Hindlimb muscle (tissue), 1 donor: ENCODE measurements around the gene LYPD6B. TPM values are rescaled to one million over a fixed set of nuclear protein-coding genes. Genes with fewer than 3 reads are reported as not detected.

Source experiments
- DNase-seq: peaks from one replicate; pipeline ENCODE4 v3.0.0-alpha.2; 2013
- polyA plus RNA-seq: library from polyadenylated mRNA; unstranded; fragments of 120-200 nt; gene quantifications from one replicate; pipeline ENCODE4 v1.2.1, GENCODE V29; 2013; ENCODE audit not compliant: insufficient read length

Gene LYPD6B
- polyA plus RNA-seq, 1 donor, result 0.18 TPM

DNA sequence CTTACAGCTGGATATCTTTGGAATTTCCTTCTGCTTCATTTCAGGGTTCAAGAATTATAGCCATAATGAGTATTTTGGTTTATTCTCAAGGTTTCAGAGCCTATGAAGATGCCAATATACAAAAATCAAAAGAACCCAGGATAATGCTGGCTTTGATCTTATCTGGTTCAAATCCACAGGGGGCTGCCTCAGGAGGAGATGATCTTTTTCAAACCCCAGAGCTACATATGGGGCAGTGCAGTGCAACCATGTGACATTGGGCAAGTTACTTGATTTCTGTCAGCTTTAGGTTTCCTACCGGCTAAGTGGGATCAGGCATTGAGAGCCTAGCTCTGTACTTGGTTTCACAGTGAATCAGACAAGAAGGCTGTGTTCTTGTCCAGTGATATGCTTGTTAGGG lies 23.0 kb upstream of the LYPD6B start:
- DNase-seq, result no peak

DNA sequence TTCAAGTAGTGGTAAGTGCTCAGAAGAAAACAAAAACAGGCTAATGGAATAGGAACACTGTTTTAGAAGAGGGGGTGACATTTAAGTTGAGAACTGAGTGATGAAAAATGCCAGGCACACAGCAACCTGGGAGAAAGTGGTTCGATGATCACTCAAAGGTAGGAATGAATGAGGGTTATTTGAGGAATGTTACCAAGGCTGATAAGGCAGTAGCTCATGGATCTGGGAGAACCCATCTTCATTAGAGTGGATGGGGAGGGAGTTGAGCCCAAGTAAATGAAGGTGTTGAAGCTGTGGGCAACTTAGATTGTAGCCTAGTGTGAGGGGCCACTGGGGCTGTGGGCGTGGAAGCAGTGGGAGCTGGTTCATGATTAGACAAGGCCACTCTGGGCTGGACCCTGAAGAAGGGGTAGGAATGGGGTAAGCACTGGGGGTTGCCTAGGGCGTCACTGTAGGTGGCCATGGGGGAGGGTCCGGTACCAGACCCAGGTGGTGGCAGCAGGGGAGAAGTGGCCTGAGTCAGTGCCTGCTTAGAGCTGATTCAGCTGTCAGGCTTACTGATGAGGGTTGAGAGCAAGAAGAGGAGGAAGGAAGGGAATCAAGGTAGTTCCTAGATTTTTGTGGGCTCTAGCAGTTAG lies 22.5 kb upstream of the LYPD6B start:
- no peak for DNase-seq

DNA sequence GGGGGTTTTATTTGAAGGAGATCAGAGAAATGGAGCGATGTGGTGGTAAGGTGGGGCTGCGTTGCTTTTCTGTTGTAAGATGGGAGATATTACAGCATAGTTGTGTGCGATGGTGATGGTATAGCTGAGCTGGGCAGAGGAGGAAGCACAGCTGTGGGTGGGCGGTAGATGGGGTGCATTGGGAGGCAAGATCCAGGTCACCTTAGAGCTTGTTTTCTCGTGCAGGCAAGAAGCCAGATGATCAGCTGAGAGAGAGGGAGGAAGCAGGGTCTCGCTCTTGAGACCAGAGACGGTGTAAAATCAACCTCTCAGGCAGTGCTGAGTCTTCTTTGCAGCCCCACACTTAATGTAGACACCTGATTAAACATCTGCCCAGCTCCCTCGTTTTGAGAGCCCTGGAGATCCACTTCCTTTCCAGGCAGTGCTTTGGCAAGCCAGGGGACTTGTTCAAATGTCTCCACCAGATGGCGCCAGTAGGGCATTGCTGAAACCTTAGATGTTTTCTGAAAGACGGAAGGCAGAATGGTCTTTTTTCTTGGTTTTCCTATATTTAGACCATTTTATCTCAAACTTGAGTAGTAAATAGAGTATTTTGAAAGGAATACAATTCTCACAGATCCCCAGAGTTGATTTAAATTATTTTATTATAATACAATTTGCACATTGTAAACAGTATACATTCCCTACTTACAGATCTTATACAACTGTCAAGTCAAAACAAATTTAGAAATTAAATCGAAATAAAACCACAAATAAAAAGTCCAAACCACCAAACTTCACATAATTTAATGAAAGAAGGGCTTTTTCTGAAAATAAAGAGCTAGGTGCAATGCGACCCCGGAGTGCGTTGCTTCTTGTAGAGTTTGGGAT lies 21.1 kb upstream of the LYPD6B start:
- DNase-seq, result peak; percentile 82

DNA sequence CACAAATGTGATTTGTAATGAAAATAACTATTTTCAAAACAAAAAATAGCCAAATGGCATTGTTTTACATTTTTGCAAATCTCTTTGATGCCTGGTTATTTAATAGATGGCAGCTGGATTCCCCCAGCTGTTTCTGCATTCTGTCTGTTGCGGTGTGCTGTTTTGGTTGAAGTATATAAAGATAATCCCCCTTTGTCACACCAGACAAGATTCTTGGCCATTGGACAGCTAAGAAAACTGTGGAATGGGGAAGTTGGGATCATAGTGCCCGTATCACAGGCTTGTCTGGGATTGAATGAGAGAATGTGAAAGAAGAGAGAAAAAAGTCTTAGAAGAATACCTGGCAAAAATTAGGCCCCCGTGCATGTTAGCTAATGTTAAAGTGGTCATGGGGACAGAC lies 19.5 kb upstream of the LYPD6B start:
- DNase-seq, result no peak

DNA sequence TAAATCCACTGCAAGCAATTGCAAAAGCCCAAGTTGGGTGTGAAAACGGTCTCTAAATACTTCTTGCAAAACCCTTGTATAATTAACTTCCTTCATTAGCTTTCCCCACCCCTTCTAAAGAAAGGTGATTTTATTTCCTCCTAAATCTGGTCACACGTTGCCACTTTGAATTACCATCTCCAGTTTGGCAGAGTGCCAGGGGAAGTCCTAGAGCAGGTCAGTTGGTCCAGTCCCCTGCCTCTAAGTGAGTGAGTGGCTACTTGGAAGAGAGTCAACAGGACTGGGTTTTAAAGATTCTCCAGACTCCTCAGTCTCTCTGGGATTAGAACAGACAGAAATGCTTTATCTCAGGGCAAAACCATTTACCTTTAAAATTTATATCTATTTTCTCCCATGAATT lies 18.7 kb upstream of the LYPD6B start:
- no peak for DNase-seq

DNA sequence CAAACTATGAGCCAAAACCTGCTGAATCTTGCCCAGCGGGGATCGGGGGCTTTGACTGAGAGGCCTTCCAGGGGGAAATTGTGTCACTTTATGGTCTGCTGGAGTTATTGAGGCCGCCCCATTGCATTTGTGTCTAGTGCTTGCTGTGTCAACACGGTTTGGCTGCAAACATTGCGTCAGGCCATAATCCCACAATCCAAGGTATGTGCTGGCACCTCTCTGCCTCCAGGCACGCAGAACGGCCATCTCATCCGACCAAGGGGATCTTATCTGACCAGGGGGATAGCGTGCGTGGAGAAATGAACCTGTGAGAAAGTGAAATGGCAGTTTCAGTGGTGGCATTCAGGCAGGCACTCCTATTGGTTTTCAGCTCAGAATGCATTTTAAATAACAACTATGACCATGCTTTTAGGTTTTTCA lies 18.1 kb upstream of the LYPD6B start:
- DNase-seq, result no peak

DNA sequence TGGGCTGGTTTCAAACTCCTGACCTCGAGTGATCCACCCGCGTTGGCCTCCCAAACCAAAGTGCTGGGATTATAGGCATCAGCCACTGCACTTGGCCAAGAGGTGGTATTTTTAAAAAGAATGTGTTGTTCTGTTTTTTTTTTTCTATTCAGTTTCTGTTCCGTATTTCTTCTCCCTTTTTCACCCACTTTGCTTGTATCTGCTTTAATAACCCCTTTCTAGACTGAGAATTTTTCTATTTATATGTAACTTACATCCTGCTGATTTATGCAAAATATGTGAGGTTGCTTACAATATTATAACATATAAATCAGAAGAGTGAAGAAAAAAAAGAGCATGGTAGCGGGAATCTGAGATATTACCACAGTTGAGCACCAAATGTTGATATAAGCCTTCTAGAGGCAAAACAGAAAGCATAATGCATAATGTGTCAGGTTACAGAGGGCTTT lies 17.2 kb upstream of the LYPD6B start:
- DNase-seq, result no peak

DNA sequence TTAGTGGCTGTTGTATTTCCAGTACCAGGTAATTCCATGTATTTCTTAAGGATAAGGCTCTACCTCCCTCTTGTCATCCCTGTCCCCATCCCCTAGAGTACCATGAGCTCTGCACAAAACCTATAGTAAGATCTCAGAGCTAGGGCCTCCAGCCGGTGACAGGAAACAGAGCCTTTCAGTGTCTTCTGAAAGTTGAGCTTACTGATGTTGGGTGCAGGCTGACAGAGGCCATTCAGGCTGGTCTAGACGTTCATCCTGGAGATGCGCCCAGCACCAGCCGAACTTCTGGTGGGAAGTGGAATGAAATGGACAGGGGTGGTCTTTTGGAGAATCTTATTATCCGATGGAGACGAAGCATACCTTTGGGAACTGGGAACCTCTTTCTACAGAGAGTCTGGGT lies 16.7 kb upstream of the LYPD6B start:
- no peak for DNase-seq

DNA sequence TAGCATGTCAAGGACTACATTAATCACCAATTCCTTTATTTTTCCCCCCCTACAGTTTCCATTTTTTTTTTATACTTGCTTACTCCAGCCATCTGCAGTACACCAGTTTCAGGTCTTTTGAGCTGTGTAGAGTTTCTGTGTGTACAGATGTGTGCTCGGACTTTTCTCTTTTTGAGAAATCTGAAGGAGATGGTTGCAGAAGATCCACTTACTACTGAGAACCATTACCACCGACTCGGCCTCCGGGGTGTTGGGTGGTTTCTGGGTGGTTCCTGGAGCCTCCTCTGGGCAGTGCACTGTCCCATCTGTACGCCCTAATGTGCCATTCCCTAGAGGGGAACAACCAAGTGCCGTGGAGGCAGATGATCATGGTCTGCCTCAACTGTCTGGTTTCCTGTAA lies 15.4 kb upstream of the LYPD6B start:
- no peak for DNase-seq

DNA sequence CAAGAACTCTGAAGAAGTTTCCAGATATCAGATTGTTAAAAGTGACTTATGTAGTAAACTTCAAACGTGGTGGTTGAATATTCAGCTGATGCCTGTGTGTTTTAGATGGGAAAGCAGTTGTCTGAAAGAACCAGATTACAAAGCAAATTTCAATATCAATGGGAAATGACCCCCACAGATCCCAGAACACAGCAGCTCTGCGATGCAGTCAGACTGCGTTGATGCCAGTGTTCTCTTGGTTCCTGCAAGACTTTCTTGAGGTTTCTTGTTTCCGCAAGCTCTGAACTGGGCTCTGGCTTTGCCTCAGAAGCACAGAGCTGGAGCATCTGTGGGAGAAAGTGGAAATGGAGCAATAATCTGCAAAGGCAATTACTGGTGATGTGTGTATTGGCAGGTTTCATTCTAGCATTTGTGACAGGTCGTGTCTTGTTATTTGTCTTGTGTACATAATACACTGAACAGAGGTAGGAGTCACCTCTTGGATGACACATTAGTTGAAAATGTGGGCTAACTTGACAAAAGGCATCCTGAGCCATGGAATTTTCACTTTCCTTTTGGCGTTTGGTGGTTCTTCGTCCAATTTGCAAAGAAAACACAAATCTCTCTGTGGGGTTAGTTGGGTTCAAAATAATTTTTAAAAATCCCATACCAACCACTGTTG lies 10.8 kb upstream of the LYPD6B start:
- DNase-seq, result no peak

DNA sequence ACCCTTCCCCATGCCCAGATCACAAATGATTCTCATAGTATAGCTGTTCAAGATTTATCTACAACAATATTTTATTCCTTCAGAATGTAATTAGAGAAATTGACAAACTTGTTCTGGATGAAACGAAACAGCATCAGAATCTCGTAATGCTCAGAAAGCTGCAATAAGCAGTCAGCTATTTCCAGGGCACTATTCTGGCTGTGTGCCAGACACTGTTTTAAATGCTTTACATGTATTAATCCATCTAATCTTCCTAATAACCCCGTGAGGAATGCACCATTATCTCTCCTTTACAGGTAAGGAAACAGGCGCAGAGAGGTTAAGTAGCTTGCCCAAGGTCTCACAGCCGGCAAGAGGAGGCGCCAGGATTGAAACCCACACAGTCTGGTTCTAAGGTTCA lies 10.1 kb upstream of the LYPD6B start:
- no peak for DNase-seq

DNA sequence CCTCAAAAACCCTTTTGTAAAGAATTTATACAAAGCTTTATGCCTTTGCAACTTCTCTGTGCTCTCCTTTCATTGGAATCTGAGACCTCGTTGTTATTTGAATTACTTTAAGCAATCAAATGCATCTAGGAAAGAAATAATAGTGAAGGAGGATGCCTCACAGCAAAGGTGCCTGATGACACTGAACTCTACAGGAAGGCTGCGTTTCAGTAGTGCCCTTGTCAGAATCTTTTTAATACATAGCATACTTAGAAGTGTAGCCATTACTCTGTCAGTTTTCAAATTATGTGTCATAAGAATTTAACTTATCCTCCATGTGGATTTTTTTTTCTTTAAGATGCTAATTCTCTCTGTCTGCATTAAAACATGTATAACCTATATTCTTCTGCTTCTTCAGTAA lies 9.6 kb upstream of the LYPD6B start:
- DNase-seq, result no peak

DNA sequence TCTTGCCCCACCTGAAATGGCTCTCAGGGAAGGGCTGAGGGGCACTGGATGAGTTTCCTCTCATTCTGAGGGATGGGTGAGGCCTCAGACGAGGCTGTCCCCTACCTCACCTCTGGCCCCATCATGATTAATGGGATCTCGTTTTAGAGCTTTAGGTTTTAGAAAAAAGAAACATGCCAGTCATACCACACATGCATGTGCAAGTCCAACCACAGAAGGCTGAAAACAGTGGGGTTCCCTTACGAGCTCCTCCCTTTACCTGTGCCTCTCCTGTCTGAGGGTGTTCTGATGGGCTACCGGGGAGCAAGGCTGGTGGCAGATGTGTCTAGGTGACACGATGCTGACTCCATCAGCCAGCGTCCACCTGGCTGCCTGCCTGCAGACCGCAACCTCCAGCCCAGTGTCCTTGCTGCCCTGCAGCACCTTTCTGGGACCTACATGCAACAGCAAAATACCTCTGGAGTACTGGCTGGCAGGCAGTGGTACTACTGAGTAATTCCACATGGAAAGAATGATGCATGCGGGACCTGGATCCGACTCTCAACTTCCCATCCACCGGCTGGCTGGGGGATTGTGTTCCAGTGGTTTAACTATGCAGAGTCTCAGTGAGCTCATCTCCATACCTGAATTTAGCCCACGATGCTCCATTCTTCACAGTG lies 9.1 kb upstream of the LYPD6B start:
- DNase-seq, result no peak

DNA sequence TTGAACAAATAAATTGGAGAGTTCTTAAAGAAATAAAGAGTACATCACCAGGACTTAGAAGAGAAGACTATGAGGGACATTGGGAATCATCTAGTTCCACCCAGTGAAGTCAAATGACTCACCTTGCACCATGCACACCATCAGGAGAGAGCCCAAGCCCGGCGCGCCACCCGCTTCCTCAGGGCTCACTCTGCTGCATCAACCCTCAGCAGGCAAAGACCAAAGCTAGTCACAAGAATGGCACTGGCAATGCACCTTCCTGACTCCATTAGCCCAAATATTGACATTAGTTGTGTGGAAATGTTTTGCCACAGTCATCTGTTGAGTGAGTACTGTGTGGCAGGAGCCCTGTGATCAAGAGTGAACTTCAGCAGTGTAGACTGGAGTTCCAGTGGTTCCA lies 7.1 kb upstream of the LYPD6B start:
- DNase-seq, result no peak

DNA sequence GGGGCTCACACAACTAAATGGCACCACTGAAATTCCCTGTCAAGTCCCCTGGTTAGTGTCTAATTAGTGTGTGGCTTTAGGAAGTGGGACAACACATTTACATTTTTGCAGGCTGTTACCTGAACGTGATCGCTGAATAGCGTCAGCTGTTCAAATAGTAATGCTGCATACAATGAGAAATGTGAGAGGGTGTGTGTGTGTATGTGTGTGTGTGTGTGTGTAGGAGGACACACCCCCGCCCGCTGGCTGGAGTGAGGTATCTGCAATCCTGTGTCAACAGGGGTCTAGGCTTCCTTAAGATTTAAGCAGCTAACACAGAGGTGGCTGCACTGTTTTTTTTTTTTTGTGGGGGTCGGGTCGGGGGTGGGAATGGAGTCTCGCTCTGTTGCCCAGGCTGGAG lies 4.8 kb upstream of the LYPD6B start:
- DNase-seq, result no peak

DNA sequence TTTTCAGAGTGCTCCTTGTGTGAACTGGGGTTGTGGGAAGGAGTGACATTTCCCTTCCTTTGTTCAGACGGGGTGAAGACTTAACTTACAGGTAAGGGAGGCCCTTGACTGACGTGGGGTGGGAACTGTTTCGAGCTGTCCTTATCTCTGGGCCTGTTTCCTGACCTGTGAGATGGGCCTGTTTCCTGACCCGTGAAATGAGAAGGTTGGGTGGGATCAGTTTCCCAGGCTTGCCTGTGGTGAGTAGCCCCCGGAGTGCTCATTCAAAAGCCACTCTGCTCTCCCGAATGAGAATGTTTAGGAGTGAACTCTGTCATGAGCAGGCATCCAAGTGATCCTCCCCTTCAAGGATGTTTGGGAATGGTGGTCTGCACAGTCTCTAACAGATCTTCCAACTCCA lies 4.1 kb upstream of the LYPD6B start:
- no peak for DNase-seq

DNA sequence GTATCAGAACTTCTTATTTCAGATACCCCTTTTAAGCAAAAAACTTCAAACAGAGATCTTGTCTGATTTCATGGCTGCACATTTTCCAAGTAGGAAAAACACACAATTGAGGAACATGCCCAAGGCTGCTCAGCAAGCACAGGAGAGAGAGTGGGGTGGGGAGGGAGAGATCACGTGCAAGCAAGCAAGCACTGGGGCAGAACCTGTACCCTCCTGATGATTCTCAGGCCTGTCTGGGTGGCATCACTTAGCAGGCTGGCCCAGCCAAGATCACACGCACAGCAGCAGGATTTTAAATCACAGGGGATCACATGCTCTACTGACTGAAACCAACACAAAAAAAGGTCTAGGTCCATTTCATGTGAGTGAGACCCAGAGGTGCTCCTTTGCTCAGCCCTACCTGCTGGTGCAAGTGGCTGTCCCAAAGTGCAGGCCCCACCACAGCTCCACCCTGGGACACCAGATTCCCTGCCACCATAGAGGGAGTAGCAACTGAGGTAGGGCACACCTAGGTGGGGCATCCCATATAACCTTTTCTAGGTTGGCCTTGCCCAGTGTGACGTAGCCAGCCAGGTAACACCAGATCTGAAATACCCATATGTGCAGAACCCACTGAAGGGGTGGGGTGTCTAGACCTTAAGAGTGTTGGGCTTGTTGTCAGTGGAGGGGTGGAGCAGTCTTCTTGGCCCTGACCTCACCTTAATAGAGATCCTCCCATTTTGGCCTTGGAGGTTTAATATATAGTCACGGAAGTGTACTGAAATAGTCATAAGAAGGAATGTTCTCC lies 1.8 kb upstream of the LYPD6B start:
- DNase-seq, result no peak

DNA sequence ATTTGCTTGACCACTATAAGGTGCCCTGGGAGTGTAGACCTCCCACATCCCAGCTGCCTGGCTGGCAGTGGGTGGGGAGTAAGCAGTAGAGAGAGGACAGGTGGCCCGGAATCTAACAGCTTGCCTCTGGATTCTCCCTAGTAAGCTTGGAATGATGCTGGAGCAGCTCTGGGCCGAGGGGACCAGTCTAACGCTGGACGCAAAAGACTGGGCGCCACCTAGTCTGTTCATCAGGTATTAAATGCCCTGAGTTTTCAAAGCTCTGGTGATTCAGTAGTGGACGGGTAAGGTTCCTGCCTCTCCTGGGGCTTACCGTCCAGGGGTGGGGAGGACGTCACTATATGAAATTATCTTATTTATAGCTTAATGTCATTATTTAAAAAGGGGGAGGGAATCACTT lies 648 bp upstream of the LYPD6B start:
- no peak for DNase-seq

DNA sequence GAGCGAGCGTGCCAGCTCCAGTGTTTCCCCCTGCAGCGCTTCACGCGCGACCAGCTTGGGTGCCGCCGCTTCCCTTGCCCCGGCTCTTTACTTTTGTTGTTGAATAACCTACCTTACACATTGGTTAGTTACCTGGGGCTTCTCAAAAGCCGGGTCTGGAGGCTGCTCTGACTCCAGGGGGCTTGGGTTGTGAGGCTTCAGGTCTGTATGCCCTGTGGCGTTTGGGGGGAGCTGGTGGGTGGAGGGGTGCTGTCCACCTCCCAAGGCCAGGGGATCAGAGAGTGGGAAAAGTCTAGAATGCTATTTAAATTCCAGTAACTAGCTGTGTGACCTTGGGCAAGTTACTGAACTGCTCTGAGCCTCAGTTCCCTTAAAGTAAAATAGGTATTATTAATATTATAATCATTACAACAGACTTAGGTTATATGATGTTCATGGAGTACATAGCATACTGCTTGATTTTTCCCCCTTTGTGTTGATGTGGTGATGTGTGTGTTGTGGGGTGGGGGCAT lies 770 bp downstream of the LYPD6B start:
- DNase-seq, result no peak

DNA sequence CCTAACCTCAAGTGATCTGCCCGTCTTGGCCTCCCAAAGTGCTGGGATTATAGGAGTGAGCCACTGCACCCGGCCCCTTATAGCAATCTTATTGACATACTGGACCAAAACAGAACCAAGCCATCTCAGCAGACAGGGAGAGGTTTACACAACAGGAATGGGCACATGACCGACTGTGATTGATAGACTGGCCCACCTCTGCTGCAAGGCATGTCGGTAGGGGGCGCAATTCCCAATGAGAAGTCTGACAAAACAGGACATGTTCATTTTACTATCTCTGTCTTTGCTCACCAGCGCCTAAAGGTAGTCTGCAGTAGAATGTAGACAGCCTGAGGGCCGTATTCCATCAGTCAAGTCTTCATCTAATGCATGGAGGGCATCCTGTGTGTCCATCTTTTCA lies 2.0 kb downstream of the LYPD6B start:
- no peak for DNase-seq

DNA sequence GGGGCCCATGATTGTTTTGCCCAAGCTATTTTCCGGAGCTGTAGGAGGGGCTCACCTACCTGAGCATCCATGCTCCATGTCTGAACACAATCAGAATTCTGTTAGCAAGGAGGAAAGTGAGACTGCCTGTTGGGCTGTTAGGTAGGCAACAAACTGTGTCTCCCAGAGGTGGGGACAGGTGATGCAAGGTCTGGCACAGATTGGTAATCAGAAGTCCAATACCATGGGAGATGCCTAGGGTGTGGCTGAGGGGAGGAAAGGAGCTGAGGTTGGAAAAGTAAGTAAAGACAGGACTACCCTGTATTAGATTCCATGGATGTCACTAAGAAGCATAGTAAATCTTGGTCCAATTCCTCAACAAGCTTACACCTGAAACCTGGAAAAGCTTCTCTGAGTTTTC lies 3.0 kb downstream of the LYPD6B start:
- no peak for DNase-seq

DNA sequence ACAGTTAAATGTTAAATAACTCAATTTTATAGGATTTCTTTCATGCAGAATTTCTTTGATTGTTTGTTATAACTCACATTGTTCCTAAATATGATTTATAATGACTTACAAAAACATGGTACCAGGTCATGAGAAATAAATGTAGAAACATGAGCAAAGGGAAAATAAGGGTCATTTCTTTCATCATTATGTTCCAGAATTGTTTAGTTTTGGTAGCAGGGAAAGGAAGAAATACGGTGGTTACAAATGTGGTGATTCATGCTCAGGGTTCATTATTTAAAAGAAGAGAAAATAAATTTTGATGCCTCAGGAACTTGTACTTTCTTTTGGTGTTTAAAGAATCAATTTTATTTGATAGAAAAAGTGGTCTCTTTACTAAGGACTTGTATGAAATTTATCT lies 4.4 kb downstream of the LYPD6B start:
- no peak for DNase-seq
